Measurements from ENCODE around the gene PDGFRB. TPM values are rescaled to one million over a fixed set of nuclear protein-coding genes. Genes with fewer than 3 reads are reported as not detected.

PDGFRB gene
- total and polyA plus RNA-seq, 10 of the 15 experiments (the other 5 are each of a cell fraction or from before 2014, with no cell fraction given) = 0.02 to 3.0 (median 1.0) TPM

DNA sequence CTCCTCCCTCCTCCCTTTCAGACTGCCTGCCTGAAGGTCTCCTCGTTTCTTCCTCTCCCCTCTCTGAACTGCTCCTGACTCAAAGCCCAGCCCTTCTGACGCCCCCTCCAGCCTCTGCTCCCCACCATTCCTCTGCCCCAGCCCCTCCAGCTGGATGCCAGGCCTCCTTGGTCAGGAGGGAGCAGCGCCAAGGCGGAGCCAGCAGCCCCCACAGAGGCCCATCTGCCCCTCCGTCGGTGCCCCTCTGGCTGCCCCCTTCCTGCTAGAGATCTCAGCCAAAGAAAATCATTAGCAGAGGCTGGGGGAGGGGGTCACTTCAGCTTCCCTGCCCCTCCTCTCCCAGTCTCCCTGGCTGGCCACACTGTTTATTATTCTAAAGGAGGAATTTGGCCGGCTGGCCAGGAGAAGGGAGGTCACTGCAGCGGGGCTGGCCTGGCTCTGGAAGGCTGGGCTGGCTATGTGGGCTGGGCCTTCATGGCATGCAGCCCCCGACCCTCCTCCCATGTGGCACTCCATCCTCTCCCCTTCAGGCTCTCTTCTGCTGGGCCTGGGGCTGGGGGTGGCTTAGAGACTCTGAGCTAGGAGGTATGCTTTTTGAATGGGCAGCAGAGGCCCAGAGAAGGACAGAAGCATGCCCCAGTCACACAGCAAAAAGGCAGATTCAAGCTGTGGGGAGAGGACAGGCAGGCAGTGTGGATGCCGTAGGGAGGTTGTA is 16.9 kb downstream of the PDGFRB start:
- FAIRE-seq (no peak), DNase-seq (ENCODE audit: low read depth, low spot score) (no peak), ATAC-seq (no peak)
- SMC1A ChIA-PET (ENCODE audit: uncharacterized antibody, unreplicated experiment) = interaction anchor here (1.6 kb wide), 1 partner anchor 15 kb away, joined by 3 read pairs; no protein-coding TSS in a partner anchor
- Histone ChIP-seq H3K9me3 (replicated peaks; ENCODE audit: control insufficient read depth, insufficient read depth, low read length) (no peaks in the 10 kb centered on the region), H3K4me2 (ENCODE audit: control insufficient read depth, insufficient read depth) (no peak overlapping the region), H3K4me3 (no peak overlapping the region), H3K27ac (ENCODE audit: control insufficient read depth, insufficient read depth) (no peak overlapping the region), H3K4me1 (ENCODE audit: control insufficient read depth, insufficient read depth, low read length) (no peaks in the 10 kb centered on the region), H3K9ac (ENCODE audit: control insufficient read depth, insufficient read depth, low read length) (no peak overlapping the region), H4K20me1 (ENCODE audit: control insufficient read depth, insufficient read depth) (no peaks in the 10 kb centered on the region), H3K27me3 (replicated peaks in 1 of 2; ENCODE audit: control insufficient read depth in 2 of 2, insufficient read depth in 2 of 2, low read length in 1 of 2) (no peaks in the 10 kb centered on the region), H3K79me2 (ENCODE audit: control insufficient read depth, insufficient read depth, low read length) (no peaks in the 10 kb centered on the region), H2AFZ (ENCODE audit: control insufficient read depth, low read depth, low read length) (no peak overlapping the region), H3K36me3 (ENCODE audit: control insufficient read depth in 2 of 2, insufficient read depth in 2 of 2, low read length in 1 of 2) (no peaks in the 10 kb centered on the region)
- in situ Hi-C loops (cut with MboI) (no loop called here), intact Hi-C loops (cut with micrococcal nuclease; ENCODE audit: unreplicated experiment) (no loop called here)
- no peak for TF ChIP-seq LARP7 (IDR thresholded peaks at IDR 0.05)
- no peak for TF ChIP-seq SMAD5 (IDR thresholded peaks at IDR 0.05; ENCODE audit: low read depth)
- TF ChIP-seq, protein P1, sequence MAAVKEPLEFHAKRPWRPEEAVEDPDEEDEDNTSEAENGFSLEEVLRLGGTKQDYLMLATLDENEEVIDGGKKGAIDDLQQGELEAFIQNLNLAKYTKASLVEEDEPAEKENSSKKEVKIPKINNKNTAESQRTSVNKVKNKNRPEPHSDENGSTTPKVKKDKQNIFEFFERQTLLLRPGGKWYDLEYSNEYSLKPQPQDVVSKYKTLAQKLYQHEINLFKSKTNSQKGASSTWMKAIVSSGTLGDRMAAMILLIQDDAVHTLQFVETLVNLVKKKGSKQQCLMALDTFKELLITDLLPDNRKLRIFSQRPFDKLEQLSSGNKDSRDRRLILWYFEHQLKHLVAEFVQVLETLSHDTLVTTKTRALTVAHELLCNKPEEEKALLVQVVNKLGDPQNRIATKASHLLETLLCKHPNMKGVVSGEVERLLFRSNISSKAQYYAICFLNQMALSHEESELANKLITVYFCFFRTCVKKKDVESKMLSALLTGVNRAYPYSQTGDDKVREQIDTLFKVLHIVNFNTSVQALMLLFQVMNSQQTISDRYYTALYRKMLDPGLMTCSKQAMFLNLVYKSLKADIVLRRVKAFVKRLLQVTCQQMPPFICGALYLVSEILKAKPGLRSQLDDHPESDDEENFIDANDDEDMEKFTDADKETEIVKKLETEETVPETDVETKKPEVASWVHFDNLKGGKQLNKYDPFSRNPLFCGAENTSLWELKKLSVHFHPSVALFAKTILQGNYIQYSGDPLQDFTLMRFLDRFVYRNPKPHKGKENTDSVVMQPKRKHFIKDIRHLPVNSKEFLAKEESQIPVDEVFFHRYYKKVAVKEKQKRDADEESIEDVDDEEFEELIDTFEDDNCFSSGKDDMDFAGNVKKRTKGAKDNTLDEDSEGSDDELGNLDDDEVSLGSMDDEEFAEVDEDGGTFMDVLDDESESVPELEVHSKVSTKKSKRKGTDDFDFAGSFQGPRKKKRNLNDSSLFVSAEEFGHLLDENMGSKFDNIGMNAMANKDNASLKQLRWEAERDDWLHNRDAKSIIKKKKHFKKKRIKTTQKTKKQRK (IDR thresholded peaks at IDR 0.05; ENCODE audit: low read depth, low read length) = no peak
- TF ChIP-seq MAX (IDR thresholded peaks at IDR 0.05; ENCODE audit: low read depth, low read length) = no peak
- no peak for TF ChIP-seq TCF3 (IDR thresholded peaks at IDR 0.05; ENCODE audit: borderline replicate concordance, insufficient read depth, low read depth, low read length)
- no peak for TF ChIP-seq NR2C1 (IDR thresholded peaks at IDR 0.05)
- TF ChIP-seq, protein P2, sequence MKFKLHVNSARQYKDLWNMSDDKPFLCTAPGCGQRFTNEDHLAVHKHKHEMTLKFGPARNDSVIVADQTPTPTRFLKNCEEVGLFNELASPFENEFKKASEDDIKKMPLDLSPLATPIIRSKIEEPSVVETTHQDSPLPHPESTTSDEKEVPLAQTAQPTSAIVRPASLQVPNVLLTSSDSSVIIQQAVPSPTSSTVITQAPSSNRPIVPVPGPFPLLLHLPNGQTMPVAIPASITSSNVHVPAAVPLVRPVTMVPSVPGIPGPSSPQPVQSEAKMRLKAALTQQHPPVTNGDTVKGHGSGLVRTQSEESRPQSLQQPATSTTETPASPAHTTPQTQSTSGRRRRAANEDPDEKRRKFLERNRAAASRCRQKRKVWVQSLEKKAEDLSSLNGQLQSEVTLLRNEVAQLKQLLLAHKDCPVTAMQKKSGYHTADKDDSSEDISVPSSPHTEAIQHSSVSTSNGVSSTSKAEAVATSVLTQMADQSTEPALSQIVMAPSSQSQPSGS (IDR thresholded peaks at IDR 0.05; ENCODE audit: low read length) = no peak
- TF ChIP-seq PBX3 (IDR thresholded peaks at IDR 0.05; ENCODE audit: insufficient replicate concordance, low read depth, low read length) = no peak
- no peak for TF ChIP-seq NFXL1 (IDR thresholded peaks at IDR 0.05; ENCODE audit: borderline replicate concordance)
- TF ChIP-seq, protein P3, sequence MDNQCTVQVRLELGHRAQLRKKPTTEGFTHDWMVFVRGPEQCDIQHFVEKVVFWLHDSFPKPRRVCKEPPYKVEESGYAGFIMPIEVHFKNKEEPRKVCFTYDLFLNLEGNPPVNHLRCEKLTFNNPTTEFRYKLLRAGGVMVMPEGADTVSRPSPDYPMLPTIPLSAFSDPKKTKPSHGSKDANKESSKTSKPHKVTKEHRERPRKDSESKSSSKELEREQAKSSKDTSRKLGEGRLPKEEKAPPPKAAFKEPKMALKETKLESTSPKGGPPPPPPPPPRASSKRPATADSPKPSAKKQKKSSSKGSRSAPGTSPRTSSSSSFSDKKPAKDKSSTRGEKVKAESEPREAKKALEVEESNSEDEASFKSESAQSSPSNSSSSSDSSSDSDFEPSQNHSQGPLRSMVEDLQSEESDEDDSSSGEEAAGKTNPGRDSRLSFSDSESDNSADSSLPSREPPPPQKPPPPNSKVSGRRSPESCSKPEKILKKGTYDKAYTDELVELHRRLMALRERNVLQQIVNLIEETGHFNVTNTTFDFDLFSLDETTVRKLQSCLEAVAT (IDR thresholded peaks at IDR 0.05) = no peak
- no peak for TF ChIP-seq ZNF217 (IDR thresholded peaks at IDR 0.05)
- no peak for TF ChIP-seq PAX5 (IDR thresholded peaks at IDR 0.05; ENCODE audit: borderline replicate concordance, low read depth, low read length)
- TF ChIP-seq NFYB (IDR thresholded peaks at IDR 0.05; ENCODE audit: insufficient read depth, low read depth, low read length) = no peak
- TF ChIP-seq RUNX3 (IDR thresholded peaks at IDR 0.05; ENCODE audit: low read length) = no peak
- TF ChIP-seq ESRRA (IDR thresholded peaks at IDR 0.05; ENCODE audit: low read length) = no peak
- BruUV-seq (replicated peaks) = no TSS peak
- RAD21 ChIA-PET (ENCODE audit: unreplicated experiment) = interaction anchor here (1.1 kb wide), 1 partner anchor 24 kb away, joined by 3 read pairs; no protein-coding TSS in a partner anchor
- CTCF ChIA-PET = interaction anchor here (0.8 to 1.3 kb wide), 4 partner anchors 10 to 21 kb away, joined by 3 read pairs; partner anchors contain the start of gene PDGFRB
- POLR2A ChIA-PET = interaction anchor here (1.1 to 1.2 kb wide), 2 partner anchors 10 to 18 kb away, joined by 3 read pairs; no protein-coding TSS in a partner anchor
- 33% methylated on average over 10 of the region's 10 CpGs for WGBS (ENCODE audit: insufficient coverage, insufficient replicate concordance, low lambda C conversion rate, missing lambda C conversion rate)
